ENCODE results near the gene ROR2. TPM values are rescaled to one million over a fixed set of nuclear protein-coding genes. Genes with fewer than 3 reads are reported as not detected.

ROR2 gene
- total and polyA plus RNA-seq, 2 of the 8 experiments (the other 6 are each of a cell fraction or from before 2014, with no cell fraction given), result 2.7 to 4.3 TPM

DNA sequence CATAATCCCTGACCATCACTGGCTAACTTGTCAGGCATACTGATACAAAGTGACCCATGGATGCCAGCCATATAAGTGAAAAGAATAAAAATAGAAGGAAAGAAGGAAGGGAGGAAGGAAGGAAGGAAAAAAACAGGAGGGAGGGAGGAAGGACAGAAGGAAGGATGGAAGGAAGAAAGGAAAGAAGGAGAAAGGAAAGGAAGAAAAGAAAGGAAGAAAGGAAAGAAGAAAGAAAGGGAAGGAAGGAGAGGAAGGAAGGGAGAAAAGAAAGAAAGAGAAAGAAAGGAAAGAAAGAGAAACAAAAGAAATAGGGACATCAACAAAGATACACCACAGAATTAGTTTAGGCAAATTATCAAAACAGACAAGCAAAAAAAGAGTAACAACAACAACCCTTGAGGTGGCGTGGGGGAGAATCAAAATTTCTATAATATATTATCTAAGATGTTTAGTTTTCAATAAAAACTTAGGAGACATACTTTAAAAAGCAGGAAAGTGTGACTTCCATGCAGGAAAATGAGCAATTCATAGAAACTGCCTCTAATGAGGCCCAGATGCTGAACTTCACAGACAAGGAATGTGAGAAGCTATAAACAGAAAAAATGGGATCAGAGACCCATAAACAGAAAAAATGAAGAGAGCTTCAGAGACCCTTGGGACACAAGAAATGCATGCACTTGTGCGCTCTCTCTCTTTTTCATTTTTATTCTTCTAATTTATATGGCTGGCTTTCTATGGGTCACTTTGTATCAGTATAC is 430.3 kb downstream of the ROR2 start:
- Histone ChIP-seq H2AFZ (ENCODE audit: low read length) (no peak overlapping the region), H4K5ac (ENCODE audit: insufficient read length, low read depth, low read length) (no peak overlapping the region), H3K4ac (replicated peaks; ENCODE audit: insufficient read length, low read depth, low read length) (no peak overlapping the region), H3K4me1 (replicated peaks in 1 of 4; ENCODE audit: control insufficient read depth in 3 of 4, insufficient read depth in 4 of 4, low read length in 3 of 4) (0 out of 7 replicates have a peak, but pooled peaks cover 0 to 2% (median 0%) of the 10 kb centered on the region in 4 experiments), H3K9ac (replicated peaks in 1 of 4; ENCODE audit: extremely low read depth in 1 of 4, low read depth in 3 of 4, low read length in 3 of 4) (no peak overlapping the region), H4K20me1 (replicated peaks in 1 of 2; ENCODE audit: control insufficient read depth in 1 of 2, insufficient read depth in 2 of 2, low read length in 2 of 2) (no peaks in the 10 kb centered on the region), H4K8ac (ENCODE audit: extremely low read depth, insufficient read depth, low read length) (no peak overlapping the region), H3K4me2 (ENCODE audit: insufficient read depth in 1 of 2, low read depth in 2 of 2, low read length in 2 of 2) (no peak overlapping the region), H2BK120ac (replicated peaks; ENCODE audit: low read depth, low read length) (no peak overlapping the region), H3K27ac (ENCODE audit: low read depth, low read length) (no peak overlapping the region), H3K36me3 (ENCODE audit: control insufficient read depth in 2 of 4, insufficient read depth in 4 of 4, low read length in 3 of 4) (no peaks in the 10 kb centered on the region), H4K91ac (replicated peaks; ENCODE audit: insufficient read length, low read length) (no peak overlapping the region), H3K23ac (ENCODE audit: insufficient read length) (no peak overlapping the region), H3K4me3 (ENCODE audit: extremely low read depth in 1 of 4, insufficient read depth in 2 of 4, low read depth in 3 of 4, low read length in 4 of 4) (no peak overlapping the region), H3K9me3 (ENCODE audit: insufficient read depth in 2 of 2, low read depth in 1 of 2, low read length in 1 of 2) (peaks cover 0 to 2% of the 10 kb centered on the region in 2 experiments; a peak in 1 of 4 replicates), H3K79me1 (ENCODE audit: low read depth, low read length) (no peaks in the 10 kb centered on the region), H2BK12ac (ENCODE audit: low read depth, low read length) (no peak overlapping the region), H3K56ac (replicated peaks; ENCODE audit: insufficient read length, low read depth, low read length) (no peak overlapping the region), H3K18ac (ENCODE audit: extremely low read depth, low read length) (no peak overlapping the region), H3K14ac (ENCODE audit: insufficient read length) (no peak overlapping the region), H2AK5ac (ENCODE audit: low read depth, low read length) (no peak overlapping the region), H3K79me2 (ENCODE audit: control insufficient read depth in 1 of 2, insufficient read depth in 2 of 2, low read length in 2 of 2) (no peaks in the 10 kb centered on the region), H2BK20ac (ENCODE audit: low read length) (no peak overlapping the region), H2BK5ac (ENCODE audit: low read depth, low read length) (no peak overlapping the region), H2BK15ac (ENCODE audit: low read length) (no peak overlapping the region), H3K23me2 (ENCODE audit: low read depth, low read length) (no peaks in the 10 kb centered on the region), H3K27me3 (replicated peaks in 1 of 4; ENCODE audit: control insufficient read depth in 3 of 4, extremely low read depth in 1 of 4, insufficient read depth in 3 of 4, low read length in 3 of 4) (no peaks in the 10 kb centered on the region)
- WGBS, 2 experiments (ENCODE audit: extremely low coverage in 1 of 2, insufficient coverage in 1 of 2, insufficient read length in 1 of 2, insufficient replicate concordance in 2 of 2, low coverage in 1 of 2, low lambda C conversion rate in 2 of 2, missing lambda C conversion rate in 1 of 2), result 93% methylated on average over 2 of the region's 2 CpGs; no CpG with 5 or more reads in 1 of the 2 experiments
- ChIA-PET POLR2A (ENCODE audit: partially characterized antibody) (no interaction called here), CTCF (ENCODE audit: partially characterized antibody) (interaction anchor here (0.9 kb wide), 1 partner anchor 92 kb away, joined by 3 read pairs; no protein-coding TSS in a partner anchor)
- TF ChIP-seq KDM4A (IDR thresholded peaks at IDR 0.05; ENCODE audit: low read depth, low read length, severe bottlenecking), result no peak
- no peak for TF ChIP-seq NANOG (IDR thresholded peaks at IDR 0.05; ENCODE audit: insufficient read depth, low read depth, low read length, poor library complexity, severe bottlenecking)
- FAIRE-seq (no peak), DNase-seq (ENCODE audit: low read depth in 1 of 2, low spot score in 2 of 2) (no peak)

Measured in H1 (cell line).